HG03432 (cell line): ENCODE data around the gene DCTN4.
"Not testable (repeated sequence)": the region's sequence is repeated elsewhere in the genome, so short reads cannot be mapped to it uniquely, and the experiment has no call there.

ENCODE experiments used
- ATAC-seq: cut with Tn5 transposase; IDR thresholded peaks from one replicate; pipeline ENCODE4 v1.9.1; 2021; ENCODE audit warnings: mild to moderate bottlenecking, moderate library complexity; ENCODE audit not compliant: unreplicated experiment

The DCTN4 gene

GRCh38 chr5:150758531-150759333, at the start of gene DCTN4:
TSS of gene DCTN4 (minus strand) at chr5:150759017. CDS start at chr5:150758993, 24 bp downstream.
- peak; percentile 95 for ATAC-seq

GRCh38 chr5:150804388-150804787, 45.6 kb upstream of the DCTN4 start:
- no peak for ATAC-seq

GRCh38 chr5:150801117-150801927, 42.5 kb upstream of the DCTN4 start:
- ATAC-seq = peak; percentile 70

GRCh38 chr5:150797384-150797783, 38.6 kb upstream of the DCTN4 start:
- ATAC-seq = no peak

GRCh38 chr5:150794927-150795326, 36.1 kb upstream of the DCTN4 start:
- no peak for ATAC-seq

- ATAC-seq = not testable (repeated sequence)
These were observed 34.6 kb upstream of the DCTN4 start for GRCh38 chr5:150793423-150793888.

GRCh38 chr5:150791536-150791935, 32.7 kb upstream of the DCTN4 start:
- ATAC-seq = no peak

GRCh38 chr5:150789943-150790611, 31.3 kb upstream of the DCTN4 start:
- ATAC-seq = peak; percentile 97

- ATAC-seq = no peak
These were observed 30.6 kb upstream of the DCTN4 start for GRCh38 chr5:150789450-150789849.

GRCh38 chr5:150788977-150789376, 30.2 kb upstream of the DCTN4 start:
- no peak for ATAC-seq

GRCh38 chr5:150787656-150788055, 28.8 kb upstream of the DCTN4 start:
- no peak for ATAC-seq

GRCh38 chr5:150786876-150787275, 28.1 kb upstream of the DCTN4 start:
- ATAC-seq = no peak

GRCh38 chr5:150785950-150786349, 27.1 kb upstream of the DCTN4 start:
- ATAC-seq = no peak

- ATAC-seq = peak; percentile 53
These were observed 24.7 kb upstream of the DCTN4 start for GRCh38 chr5:150783422-150783928.

- ATAC-seq = no peak
These were observed 24.0 kb upstream of the DCTN4 start for GRCh38 chr5:150782850-150783249.

GRCh38 chr5:150781706-150782614, 23.1 kb upstream of the DCTN4 start:
- no peak for ATAC-seq

- no peak for ATAC-seq
These were observed 22.0 kb upstream of the DCTN4 start for GRCh38 chr5:150780816-150781221.

GRCh38 chr5:150780187-150780692, 21.4 kb upstream of the DCTN4 start:
- ATAC-seq = peak; percentile 50

GRCh38 chr5:150779397-150780186, 20.8 kb upstream of the DCTN4 start:
- ATAC-seq = no peak
